ENCODE data around the gene SV2B.

Gene SV2B

DNA sequence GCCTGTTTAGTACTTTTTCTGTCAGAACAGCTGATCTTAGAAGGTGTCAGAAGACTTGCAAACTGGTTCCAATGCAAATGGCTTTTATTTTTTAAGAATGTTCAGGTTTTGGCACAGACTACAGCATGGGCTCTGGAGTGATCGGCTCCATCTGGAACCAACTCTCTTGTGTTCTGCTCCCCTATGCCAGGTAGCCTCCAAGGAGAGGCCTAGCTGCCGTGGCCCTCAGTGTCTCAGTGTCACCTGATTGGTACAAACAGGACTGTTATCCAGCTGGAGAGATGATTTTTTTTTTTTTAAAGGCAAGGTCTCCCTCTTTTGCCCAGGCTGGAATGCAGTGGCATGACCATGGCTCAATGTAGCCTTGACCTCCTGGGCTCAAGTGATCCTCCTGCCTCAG, 183.1 kb downstream of the SV2B start:
- DNase-seq, result no peak
- Histone ChIP-seq H2BK12ac (ENCODE audit: low read length) (no peak overlapping the region), H3K27me3 (ENCODE audit: insufficient read depth, low read length) (no peaks in the 10 kb centered on the region), H3K14ac (ENCODE audit: low read length) (no peak overlapping the region), H3K36me3 (ENCODE audit: control insufficient read depth in 1 of 2, insufficient read depth in 2 of 2, low read length in 2 of 2) (no peaks in the 10 kb centered on the region), H3K9me3 (ENCODE audit: insufficient read depth, low read depth, low read length) (no peaks in the 10 kb centered on the region), H3K4me2 (ENCODE audit: low read length) (no peak overlapping the region), H4K8ac (ENCODE audit: low read depth, low read length) (no peak overlapping the region), H3K9ac (ENCODE audit: low read length) (no peak overlapping the region), H3K4me1 (ENCODE audit: control insufficient read depth in 1 of 2, insufficient read depth in 2 of 2, low read length in 2 of 2) (no peaks in the 10 kb centered on the region), H2BK5ac (ENCODE audit: low read depth, low read length, poor library complexity) (no peak overlapping the region), H3K18ac (ENCODE audit: low read length) (no peak overlapping the region), H2AK5ac (ENCODE audit: low read length) (no peak overlapping the region), H3K79me1 (ENCODE audit: low read length) (no peaks in the 10 kb centered on the region), H2AFZ (ENCODE audit: insufficient read depth, low read length, poor library complexity) (no peak overlapping the region), H3K4me3 (ENCODE audit: low read depth, low read length) (no peak overlapping the region), H4K91ac (ENCODE audit: low read depth, low read length) (no peak overlapping the region), H3K4ac (ENCODE audit: low read depth, low read length) (no peak overlapping the region), H3K79me2 (ENCODE audit: control insufficient read depth, insufficient read depth, low read length, poor library complexity) (no peaks in the 10 kb centered on the region), H2BK120ac (ENCODE audit: insufficient read depth, low read length, poor library complexity) (no peak overlapping the region), H3K23ac (ENCODE audit: low read length) (no peak overlapping the region), H3K27ac (ENCODE audit: low read depth, low read length) (no peak overlapping the region), H4K12ac (ENCODE audit: low read depth, low read length) (no peak overlapping the region)
- WGBS (ENCODE audit: extremely low coverage, insufficient coverage, insufficient read length), result no CpG with 5 or more reads among the region's 2 CpGs

DNA sequence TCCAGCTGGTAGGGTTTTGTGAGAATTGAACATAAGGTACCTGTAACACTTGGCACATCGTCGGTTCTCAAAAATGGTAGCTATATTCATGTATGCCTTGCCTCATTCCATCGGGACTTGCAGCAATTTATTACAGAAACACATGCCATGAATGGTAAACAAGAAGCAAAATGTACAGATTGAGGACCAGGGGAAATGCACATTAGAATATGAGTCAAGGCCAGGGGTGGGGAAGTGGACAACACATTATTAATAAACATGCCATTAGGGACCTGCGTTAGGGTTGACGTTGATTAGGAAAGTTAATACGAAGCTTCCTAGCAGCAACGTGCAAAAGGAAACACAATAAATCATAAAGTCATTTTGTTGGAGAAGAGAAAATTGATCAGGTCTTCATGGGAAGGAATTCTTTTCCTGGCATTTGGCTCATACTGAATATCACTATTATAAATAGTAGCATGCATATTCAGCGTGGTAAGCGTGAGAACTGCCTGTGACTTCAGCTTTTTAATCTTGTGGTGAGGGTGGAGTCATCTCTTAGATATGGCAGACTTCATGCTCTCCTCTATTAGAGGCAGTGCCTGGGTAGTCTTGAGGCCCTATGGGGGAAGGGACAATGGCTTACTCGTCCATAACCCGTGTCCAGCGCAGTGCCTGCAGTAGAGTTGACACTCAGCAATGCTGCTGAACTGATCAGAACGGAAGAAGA, 184.9 kb downstream of the SV2B start:
- H3K36me3 ChIP-seq (ENCODE audit: control insufficient read depth in 1 of 2, insufficient read depth in 2 of 2, low read length in 2 of 2), result no peaks in the 10 kb centered on the region
- no peaks in the 10 kb centered on the region for H3K27me3 ChIP-seq (ENCODE audit: insufficient read depth, low read length)
- H3K27ac ChIP-seq (ENCODE audit: low read depth, low read length), result no peak overlapping the region
- no peak for DNase-seq
- H2AK5ac ChIP-seq (ENCODE audit: low read length), result no peak overlapping the region
- H3K9ac ChIP-seq (ENCODE audit: low read length), result no peak overlapping the region
- H3K4me2 ChIP-seq (ENCODE audit: low read length), result no peak overlapping the region
- H3K9me3 ChIP-seq (ENCODE audit: insufficient read depth, low read depth, low read length), result no peaks in the 10 kb centered on the region
- no peak overlapping the region for H2BK5ac ChIP-seq (ENCODE audit: low read depth, low read length, poor library complexity)
- H3K18ac ChIP-seq (ENCODE audit: low read length), result no peak overlapping the region
- no CpG with 5 or more reads among the region's 13 CpGs for WGBS (ENCODE audit: extremely low coverage, insufficient coverage, insufficient read length)
- H3K79me1 ChIP-seq (ENCODE audit: low read length), result no peaks in the 10 kb centered on the region
- H3K14ac ChIP-seq (ENCODE audit: low read length), result no peak overlapping the region
- no peak overlapping the region for H3K23ac ChIP-seq (ENCODE audit: low read length)
- no peak overlapping the region for H2AFZ ChIP-seq (ENCODE audit: insufficient read depth, low read length, poor library complexity)
- no peak overlapping the region for H4K12ac ChIP-seq (ENCODE audit: low read depth, low read length)
- no peak overlapping the region for H4K8ac ChIP-seq (ENCODE audit: low read depth, low read length)
- H2BK12ac ChIP-seq (ENCODE audit: low read length), result no peak overlapping the region
- no peaks in the 10 kb centered on the region for H3K79me2 ChIP-seq (ENCODE audit: control insufficient read depth, insufficient read depth, low read length, poor library complexity)
- no peak overlapping the region for H3K4ac ChIP-seq (ENCODE audit: low read depth, low read length)
- no peak overlapping the region for H3K4me3 ChIP-seq (ENCODE audit: low read depth, low read length)
- no peak overlapping the region for H4K91ac ChIP-seq (ENCODE audit: low read depth, low read length)
- H2BK120ac ChIP-seq (ENCODE audit: insufficient read depth, low read length, poor library complexity), result no peak overlapping the region
- no peaks in the 10 kb centered on the region for H3K4me1 ChIP-seq (ENCODE audit: control insufficient read depth in 1 of 2, insufficient read depth in 2 of 2, low read length in 2 of 2)

DNA sequence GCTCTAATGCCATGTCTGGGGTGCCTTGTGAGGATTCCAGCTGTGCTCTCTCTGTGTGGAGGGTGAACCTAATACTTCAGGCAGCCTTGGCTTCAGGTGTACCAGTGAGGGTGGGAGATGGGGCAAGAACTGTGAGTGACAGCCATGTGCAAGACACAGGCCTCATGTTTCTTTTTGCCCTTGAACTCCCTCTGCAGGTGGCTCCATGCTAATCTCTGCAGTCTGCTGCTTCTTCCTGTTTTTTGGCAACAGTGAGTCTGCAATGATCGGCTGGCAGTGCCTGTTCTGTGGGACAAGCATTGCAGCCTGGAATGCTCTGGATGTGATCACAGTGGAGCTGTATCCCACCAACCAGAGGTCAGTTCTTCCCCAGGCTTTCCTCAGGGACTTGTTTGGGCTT, 189.3 kb downstream of the SV2B start:
- Histone ChIP-seq H2BK120ac (ENCODE audit: insufficient read depth, low read length, poor library complexity) (no peak overlapping the region), H3K18ac (ENCODE audit: low read length) (no peak overlapping the region), H3K9ac (ENCODE audit: low read length) (no peak overlapping the region), H3K4me1 (ENCODE audit: control insufficient read depth in 1 of 2, insufficient read depth in 2 of 2, low read length in 2 of 2) (no peaks in the 10 kb centered on the region), H3K79me1 (ENCODE audit: low read length) (no peaks in the 10 kb centered on the region), H2BK5ac (ENCODE audit: low read depth, low read length, poor library complexity) (no peak overlapping the region), H2AFZ (ENCODE audit: insufficient read depth, low read length, poor library complexity) (no peak overlapping the region), H3K27me3 (ENCODE audit: insufficient read depth, low read length) (no peaks in the 10 kb centered on the region), H3K14ac (ENCODE audit: low read length) (no peak overlapping the region), H2AK5ac (ENCODE audit: low read length) (no peak overlapping the region), H3K79me2 (ENCODE audit: control insufficient read depth, insufficient read depth, low read length, poor library complexity) (no peaks in the 10 kb centered on the region), H3K23ac (ENCODE audit: low read length) (no peak overlapping the region), H3K36me3 (ENCODE audit: control insufficient read depth in 1 of 2, insufficient read depth in 2 of 2, low read length in 2 of 2) (no peaks in the 10 kb centered on the region), H4K12ac (ENCODE audit: low read depth, low read length) (no peak overlapping the region), H2BK12ac (ENCODE audit: low read length) (no peak overlapping the region), H3K9me3 (ENCODE audit: insufficient read depth, low read depth, low read length) (no peaks in the 10 kb centered on the region), H3K4me3 (ENCODE audit: low read depth, low read length) (no peak overlapping the region), H3K27ac (ENCODE audit: low read depth, low read length) (no peak overlapping the region), H3K4me2 (ENCODE audit: low read length) (no peak overlapping the region), H4K8ac (ENCODE audit: low read depth, low read length) (no peak overlapping the region), H4K91ac (ENCODE audit: low read depth, low read length) (no peak overlapping the region), H3K4ac (ENCODE audit: low read depth, low read length) (no peak overlapping the region)
- no CpG with 5 or more reads among the region's 1 CpG for WGBS (ENCODE audit: extremely low coverage, insufficient coverage, insufficient read length)
- DNase-seq, result no peak

DNA sequence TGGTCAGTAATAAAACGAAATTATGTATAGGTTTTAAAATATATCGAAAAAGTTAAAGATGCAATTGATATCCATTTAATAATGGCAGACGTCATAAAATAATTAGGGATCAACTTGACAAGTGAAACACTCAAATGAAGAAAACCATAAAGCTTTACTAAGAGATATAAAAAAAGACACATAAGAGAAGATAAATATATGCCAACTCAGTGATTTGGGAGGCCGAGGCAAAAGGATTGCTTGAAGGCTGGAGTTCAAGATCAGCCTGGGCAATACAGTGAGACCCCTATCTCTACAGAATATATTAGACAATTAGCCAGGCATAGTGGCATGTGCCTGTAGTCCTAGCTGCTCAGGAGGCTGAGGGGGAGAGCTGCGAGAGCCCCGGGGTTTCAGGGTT, 190.5 kb downstream of the SV2B start:
- Histone ChIP-seq H3K4me1 (ENCODE audit: control insufficient read depth in 1 of 2, insufficient read depth in 2 of 2, low read length in 2 of 2) (no peaks in the 10 kb centered on the region), H3K4ac (ENCODE audit: low read depth, low read length) (no peak overlapping the region), H3K36me3 (ENCODE audit: control insufficient read depth in 1 of 2, insufficient read depth in 2 of 2, low read length in 2 of 2) (no peaks in the 10 kb centered on the region), H3K23ac (ENCODE audit: low read length) (no peak overlapping the region), H3K9ac (ENCODE audit: low read length) (no peak overlapping the region), H3K9me3 (ENCODE audit: insufficient read depth, low read depth, low read length) (no peaks in the 10 kb centered on the region), H2BK12ac (ENCODE audit: low read length) (no peak overlapping the region), H3K4me3 (ENCODE audit: low read depth, low read length) (no peak overlapping the region), H3K79me1 (ENCODE audit: low read length) (no peaks in the 10 kb centered on the region), H2AK5ac (ENCODE audit: low read length) (no peak overlapping the region), H3K4me2 (ENCODE audit: low read length) (no peak overlapping the region), H3K79me2 (ENCODE audit: control insufficient read depth, insufficient read depth, low read length, poor library complexity) (no peaks in the 10 kb centered on the region), H4K91ac (ENCODE audit: low read depth, low read length) (no peak overlapping the region), H3K18ac (ENCODE audit: low read length) (no peak overlapping the region), H2BK120ac (ENCODE audit: insufficient read depth, low read length, poor library complexity) (no peak overlapping the region), H2AFZ (ENCODE audit: insufficient read depth, low read length, poor library complexity) (no peak overlapping the region), H3K27ac (ENCODE audit: low read depth, low read length) (no peak overlapping the region), H4K8ac (ENCODE audit: low read depth, low read length) (no peak overlapping the region), H2BK5ac (ENCODE audit: low read depth, low read length, poor library complexity) (no peak overlapping the region), H4K12ac (ENCODE audit: low read depth, low read length) (no peak overlapping the region), H3K27me3 (ENCODE audit: insufficient read depth, low read length) (no peaks in the 10 kb centered on the region), H3K14ac (ENCODE audit: low read length) (no peak overlapping the region)
- DNase-seq, result no peak
- WGBS (ENCODE audit: extremely low coverage, insufficient coverage, insufficient read length), result no CpG with 5 or more reads among the region's 6 CpGs
